Skeletal muscle tissue (tissue), 4 donors: Measurements from ENCODE around the gene C10orf143. TPM values are rescaled to one million over a fixed set of nuclear protein-coding genes. Genes with fewer than 3 reads are reported as not detected.

ENCODE experiments used
- H3K27ac ChIP-seq: one replicate; pipeline ENCODE4 v1.7.0; 2013; ENCODE audit warnings: mild to moderate bottlenecking, low read depth, low read length, inconsistent platforms
- H3K27me3 ChIP-seq, 3 donors: one replicate each; pipeline ENCODE4 v1.7.0; 2013; ENCODE audit warnings: low read length in 3 of 3; ENCODE audit not compliant: control insufficient read depth in 3 of 3, insufficient read depth in 3 of 3
- H3K36me3 ChIP-seq, 3 donors: one replicate each; pipeline ENCODE4 v1.7.0; 2013; ENCODE audit warnings: low read length in 3 of 3; ENCODE audit not compliant: control insufficient read depth in 3 of 3, insufficient read depth in 3 of 3
- H3K4me1 ChIP-seq, 3 donors: one replicate each; pipeline ENCODE4 v1.7.0; 2013; ENCODE audit warnings: low read length in 3 of 3, mild to moderate bottlenecking in 3 of 3; ENCODE audit not compliant: control insufficient read depth in 3 of 3, insufficient read depth in 3 of 3
- H3K4me3 ChIP-seq, 3 donors: one replicate each; pipeline ENCODE4 v1.7.0; 2013; ENCODE audit warnings: low read length in 3 of 3
- H3K9ac ChIP-seq, 3 donors: one replicate each; pipeline ENCODE4 v1.7.0; 2013; ENCODE audit warnings: low read length in 3 of 3, mild to moderate bottlenecking in 3 of 3, moderate library complexity in 2 of 3, low read depth in 1 of 3
- H3K9me3 ChIP-seq, 3 donors: one replicate each; pipeline ENCODE4 v1.7.0; 2013; ENCODE audit warnings: low read length in 3 of 3; ENCODE audit not compliant: control insufficient read depth in 3 of 3
- total RNA-seq: library from RNA; depleted of rRNA; stranded (reverse); fragments of >200 nt; gene quantifications from one replicate; pipeline ENCODE4 v1.2.3, GENCODE V29; 2014
- donor health status: Osteomylitis.

Gene C10orf143
- total RNA-seq, 1 donor from 2014 or later: not detected

DNA sequence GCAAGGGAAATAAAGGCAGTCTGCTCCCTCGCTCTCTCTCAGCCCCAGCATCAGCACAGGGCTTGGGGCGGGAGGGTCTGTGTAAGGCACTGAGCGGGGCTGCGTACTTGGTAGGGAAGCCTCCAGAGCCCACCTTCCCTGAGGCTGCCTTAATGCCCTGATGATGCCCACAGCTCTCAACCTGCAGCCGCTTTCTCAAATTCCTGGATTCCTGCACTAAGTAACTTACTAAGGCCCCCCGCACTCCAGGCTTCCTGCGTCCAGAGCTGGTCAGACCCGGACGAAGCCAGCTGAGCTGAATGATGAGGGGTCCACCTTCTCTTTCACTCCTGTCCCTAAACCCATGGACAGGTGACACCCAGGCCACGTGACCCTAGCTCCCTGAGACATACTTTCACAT is 63.3 kb downstream of the C10orf143 start:
- Histone ChIP-seq H3K9me3 (no peaks in the 10 kb centered on the region), H3K27ac (no peak overlapping the region), H3K9ac (no peak overlapping the region), H3K36me3 (no peaks in the 10 kb centered on the region), H3K4me3 (no peak overlapping the region), H3K27me3 (peaks cover 0 to 27% (median 10%) of the 10 kb centered on the region in 3 donors), H3K4me1 (no peaks in the 10 kb centered on the region)

DNA sequence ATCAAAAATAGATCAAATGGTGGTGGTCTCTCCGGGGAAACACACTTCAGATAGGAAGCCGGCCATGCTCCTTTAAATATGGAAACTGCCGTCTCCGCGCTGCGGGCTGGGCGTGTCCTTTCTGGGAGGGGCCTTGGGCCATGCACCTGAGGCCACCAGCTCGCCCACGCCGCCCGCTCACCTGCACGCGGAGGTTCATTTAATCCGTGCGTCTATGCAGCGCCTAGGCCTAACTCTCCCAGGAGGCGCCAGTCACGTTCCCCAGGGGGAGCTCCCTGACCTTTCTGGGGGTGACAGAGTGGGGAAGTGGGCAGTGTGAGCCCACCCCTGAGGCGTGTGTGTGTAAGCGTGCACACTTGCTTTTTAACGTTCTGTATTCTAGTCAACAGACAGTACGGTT is 64.0 kb downstream of the C10orf143 start:
- H3K4me3 ChIP-seq: no peak overlapping the region
- no peaks in the 10 kb centered on the region for H3K4me1 ChIP-seq
- H3K27ac ChIP-seq: no peak overlapping the region
- H3K27me3 ChIP-seq: peaks cover 0 to 29% (median 10%) of the 10 kb centered on the region in 3 donors
- H3K9ac ChIP-seq: no peak overlapping the region
- H3K9me3 ChIP-seq: no peaks in the 10 kb centered on the region
- no peaks in the 10 kb centered on the region for H3K36me3 ChIP-seq

DNA sequence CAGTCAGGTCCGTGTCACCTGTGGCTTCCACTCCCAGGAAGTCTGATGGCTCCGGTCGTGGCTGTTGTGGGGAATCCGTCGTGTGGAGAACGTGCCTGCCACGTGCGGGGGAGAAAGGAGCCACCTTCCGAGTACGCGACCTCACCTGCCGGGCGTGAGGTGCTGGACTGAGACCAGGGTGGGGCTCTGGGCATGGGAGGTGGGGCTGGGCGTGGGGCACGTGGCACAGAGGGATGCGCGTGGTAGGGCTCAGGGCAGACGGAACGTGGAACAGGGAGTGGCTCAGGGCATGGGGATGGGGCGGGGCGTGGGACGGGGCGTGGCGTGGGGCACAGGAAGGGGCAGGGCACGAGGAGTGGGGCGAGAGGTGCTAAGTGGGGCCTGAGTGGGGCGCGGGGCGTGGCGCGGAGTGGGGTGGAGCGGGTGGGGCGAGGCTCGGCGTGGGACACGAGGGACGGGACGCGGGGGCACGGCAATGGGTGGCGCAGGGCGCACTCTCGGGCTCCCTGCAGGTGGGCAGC is 64.8 kb downstream of the C10orf143 start:
- Histone ChIP-seq H3K4me1 (no peaks in the 10 kb centered on the region), H3K27me3 (peaks cover 0 to 29% (median 10%) of the 10 kb centered on the region in 3 donors), H3K9me3 (no peaks in the 10 kb centered on the region), H3K9ac (no peak overlapping the region), H3K4me3 (no peak overlapping the region), H3K36me3 (no peaks in the 10 kb centered on the region), H3K27ac (no peak overlapping the region)

DNA sequence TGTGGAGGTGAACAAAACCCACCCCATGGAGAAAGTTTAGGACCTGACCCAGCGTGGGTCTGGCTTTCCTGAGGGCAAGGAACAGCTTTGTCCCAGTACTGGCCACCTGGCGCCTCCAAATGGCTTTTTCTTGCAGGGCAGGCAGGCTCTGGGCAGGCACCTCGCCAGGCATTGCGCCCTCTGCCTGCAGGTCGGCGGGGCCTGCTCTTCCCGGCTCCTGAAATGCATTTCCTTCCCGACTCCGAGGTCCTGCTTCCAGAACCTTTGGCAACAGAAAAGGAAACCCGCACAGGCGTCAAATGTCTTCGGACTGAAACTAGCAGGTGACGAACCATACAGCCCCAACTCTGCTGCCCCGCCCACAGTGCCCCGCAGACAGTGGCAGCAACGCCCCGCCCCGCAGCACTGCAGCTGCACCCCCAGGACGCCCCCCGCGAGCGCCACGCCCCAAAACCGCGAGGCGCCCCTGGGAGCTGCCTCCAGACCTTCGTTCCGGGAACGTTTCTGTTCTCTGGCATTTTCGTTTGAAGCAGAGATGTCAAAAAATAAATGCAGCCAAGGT is 65.5 kb downstream of the C10orf143 start:
- H3K4me3 ChIP-seq: no peak overlapping the region
- no peaks in the 10 kb centered on the region for H3K36me3 ChIP-seq
- no peak overlapping the region for H3K9ac ChIP-seq
- H3K4me1 ChIP-seq: no peaks in the 10 kb centered on the region
- H3K27me3 ChIP-seq: peaks cover 0 to 29% (median 10%) of the 10 kb centered on the region in 3 donors
- H3K9me3 ChIP-seq: no peaks in the 10 kb centered on the region
- H3K27ac ChIP-seq: no peak overlapping the region

DNA sequence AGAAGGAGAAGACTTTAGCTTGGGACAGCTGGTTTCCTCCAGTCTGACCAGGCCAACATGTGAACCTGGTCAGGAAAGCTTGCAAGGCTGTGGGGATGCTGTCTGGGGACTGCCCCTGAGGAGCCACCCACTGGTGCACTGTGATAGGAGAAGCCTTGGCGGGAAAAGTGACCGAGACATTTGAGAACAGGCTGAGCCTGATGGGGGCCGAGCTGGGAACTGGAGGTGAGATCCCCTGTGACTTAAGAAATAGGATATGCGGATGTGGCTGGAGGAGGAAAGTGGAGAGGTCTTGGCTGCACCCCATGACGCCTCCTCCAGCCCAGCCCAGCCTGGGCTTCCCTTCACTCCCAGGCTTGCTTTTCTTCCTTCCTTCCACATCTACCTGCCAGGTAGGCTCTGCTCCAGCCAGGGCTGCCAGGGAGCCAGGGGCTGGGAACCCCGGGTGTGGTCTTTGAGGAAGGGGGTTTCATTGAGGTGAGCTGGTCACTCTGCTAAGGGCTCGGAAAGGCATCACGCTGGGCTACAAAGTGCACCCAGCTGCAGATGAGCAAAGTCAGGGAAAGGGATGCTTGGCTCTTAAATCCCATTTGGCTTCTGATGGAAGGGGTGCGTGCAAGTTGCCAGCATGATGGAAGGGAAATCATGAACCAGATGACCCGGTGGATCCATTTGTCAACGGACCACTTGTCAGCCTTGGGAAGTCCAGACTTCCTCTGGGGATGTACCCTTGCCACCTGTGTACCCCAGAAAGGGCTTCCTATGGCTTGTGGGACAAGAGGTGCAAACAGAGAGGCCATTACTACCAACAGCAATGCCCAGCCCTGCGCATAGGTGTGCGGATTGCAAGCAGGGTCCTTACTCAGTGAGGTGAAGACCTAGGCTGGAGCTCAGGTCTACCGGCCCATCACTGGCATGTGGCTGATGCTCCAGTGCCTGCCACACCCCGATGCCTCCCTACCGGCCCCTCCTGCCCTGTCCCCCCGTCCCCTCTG is 66.3 kb downstream of the C10orf143 start:
- peaks cover 0 to 29% (median 10%) of the 10 kb centered on the region in 3 donors for H3K27me3 ChIP-seq
- H3K4me1 ChIP-seq: no peaks in the 10 kb centered on the region
- H3K4me3 ChIP-seq: no peak overlapping the region
- no peak overlapping the region for H3K9ac ChIP-seq
- H3K27ac ChIP-seq: no peak overlapping the region
- no peaks in the 10 kb centered on the region for H3K36me3 ChIP-seq
- H3K9me3 ChIP-seq: no peaks in the 10 kb centered on the region

DNA sequence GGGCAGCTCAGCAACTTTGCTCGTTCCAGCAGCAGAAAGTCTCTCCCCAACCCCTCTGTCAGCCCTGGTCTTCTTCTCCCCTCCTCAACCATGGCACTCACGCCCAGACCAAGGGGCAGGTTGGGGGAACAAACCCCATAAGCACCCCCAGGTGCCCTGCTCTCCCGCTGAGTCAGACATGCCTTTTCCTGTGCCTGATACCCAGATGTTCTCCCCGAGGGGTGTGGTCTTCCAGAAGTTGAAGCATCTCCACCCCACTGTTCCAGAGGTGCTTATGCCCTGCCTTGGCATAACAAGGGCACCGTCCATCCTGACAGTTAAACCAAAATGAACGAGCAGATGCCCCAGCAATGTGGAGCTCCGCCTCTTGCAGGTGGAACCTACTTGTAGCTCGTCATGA is 67.1 kb downstream of the C10orf143 start:
- peaks cover 0 to 29% (median 10%) of the 10 kb centered on the region in 3 donors for H3K27me3 ChIP-seq
- no peaks in the 10 kb centered on the region for H3K9me3 ChIP-seq
- H3K9ac ChIP-seq: no peak overlapping the region
- H3K4me3 ChIP-seq: no peak overlapping the region
- no peaks in the 10 kb centered on the region for H3K36me3 ChIP-seq
- no peak overlapping the region for H3K27ac ChIP-seq
- H3K4me1 ChIP-seq: no peaks in the 10 kb centered on the region

DNA sequence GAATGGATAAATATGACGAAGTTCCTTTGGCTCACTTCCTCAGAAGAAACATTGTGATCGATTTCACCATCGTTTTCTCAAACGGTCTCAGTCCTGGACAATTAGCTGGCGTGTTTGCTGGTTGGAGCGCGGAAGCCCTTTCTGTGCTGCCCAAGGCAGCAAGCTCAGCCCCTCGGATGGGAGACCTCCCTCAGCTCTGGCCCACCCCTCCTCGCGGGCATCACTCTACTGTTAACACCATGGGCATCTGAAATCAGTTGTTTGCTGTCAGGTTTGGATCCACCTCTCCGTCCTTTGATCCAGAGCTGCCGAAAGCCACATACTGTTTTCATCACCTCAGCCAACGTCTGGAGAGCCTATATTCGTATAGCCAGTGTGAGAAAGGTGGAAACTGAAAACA is 68.2 kb downstream of the C10orf143 start:
- H3K9ac ChIP-seq: no peak overlapping the region
- H3K27me3 ChIP-seq: peaks cover 0 to 29% (median 10%) of the 10 kb centered on the region in 3 donors
- H3K27ac ChIP-seq: no peak overlapping the region
- no peaks in the 10 kb centered on the region for H3K4me1 ChIP-seq
- H3K36me3 ChIP-seq: no peaks in the 10 kb centered on the region
- H3K9me3 ChIP-seq: no peaks in the 10 kb centered on the region
- H3K4me3 ChIP-seq: no peak overlapping the region

DNA sequence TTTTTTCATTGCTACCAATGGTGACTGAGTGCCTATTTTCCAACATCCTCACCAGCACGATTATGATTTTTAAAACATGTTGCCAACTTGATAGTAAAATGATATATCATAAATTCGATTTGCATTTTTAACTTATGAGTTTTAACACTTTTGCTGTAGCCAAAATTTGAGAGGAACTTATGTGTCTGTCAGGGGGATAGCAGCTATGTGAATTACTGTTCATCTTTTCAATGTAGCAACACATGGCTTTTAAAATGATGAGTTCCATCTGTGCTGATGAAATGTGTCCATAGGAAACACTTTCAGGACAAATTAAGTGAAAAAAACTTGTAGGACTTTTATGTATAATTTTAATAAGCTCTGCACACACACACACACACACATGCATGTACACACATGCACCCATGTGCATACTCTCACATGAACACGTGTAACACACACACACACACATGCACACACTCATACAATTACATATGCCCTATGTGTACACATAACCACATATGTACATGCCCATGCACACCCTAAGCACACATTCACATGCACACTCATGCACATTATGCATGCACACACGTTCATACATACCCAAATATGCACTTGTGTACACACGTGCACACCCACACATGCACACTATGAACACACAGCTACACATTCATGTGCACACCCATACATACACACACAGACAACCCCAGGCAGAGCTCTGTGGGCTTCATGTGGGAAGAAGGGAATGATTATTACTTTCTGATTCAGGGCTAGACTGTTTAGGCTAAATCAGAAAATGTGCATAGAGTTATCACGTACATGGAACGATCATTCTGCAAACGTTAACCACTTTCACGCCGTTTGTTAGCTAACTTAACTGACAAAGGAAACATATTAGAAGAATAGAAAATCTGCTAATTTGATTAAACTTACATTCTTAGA is 68.9 kb downstream of the C10orf143 start:
- Histone ChIP-seq H3K9me3 (no peaks in the 10 kb centered on the region), H3K9ac (no peak overlapping the region), H3K36me3 (no peaks in the 10 kb centered on the region), H3K27ac (no peak overlapping the region), H3K27me3 (peaks cover 0 to 29% (median 7%) of the 10 kb centered on the region in 3 donors), H3K4me3 (no peak overlapping the region), H3K4me1 (no peaks in the 10 kb centered on the region)

DNA sequence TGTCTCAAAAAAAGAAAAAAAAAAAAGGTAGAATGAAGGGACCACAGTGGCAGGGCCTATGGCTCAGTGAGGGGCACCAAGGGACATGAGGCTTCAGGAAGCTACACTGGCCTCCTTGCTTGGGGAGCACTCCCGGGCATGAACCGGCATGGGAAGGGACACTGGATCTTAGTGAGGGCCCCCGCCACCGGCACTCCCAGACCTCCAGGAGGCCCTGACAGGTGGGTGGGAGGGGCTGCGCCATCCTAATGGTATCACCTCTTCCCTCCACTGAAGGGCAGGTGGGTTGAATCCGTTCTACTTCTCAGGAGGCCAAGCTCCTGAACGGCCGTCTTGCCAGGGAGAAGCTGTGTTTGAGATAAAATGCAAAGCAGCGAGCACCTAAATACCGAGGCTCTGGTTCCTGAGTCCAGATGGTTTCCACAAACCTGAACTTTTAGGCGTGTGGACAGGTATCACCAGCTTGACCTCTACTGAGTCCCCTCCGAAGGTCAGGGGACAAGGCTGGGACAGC is 69.8 kb downstream of the C10orf143 start:
- H3K27me3 ChIP-seq: peaks cover 0 to 29% (median 7%) of the 10 kb centered on the region in 3 donors
- no peaks in the 10 kb centered on the region for H3K36me3 ChIP-seq
- no peak overlapping the region for H3K4me3 ChIP-seq
- no peaks in the 10 kb centered on the region for H3K4me1 ChIP-seq
- H3K9me3 ChIP-seq: no peaks in the 10 kb centered on the region
- H3K27ac ChIP-seq: no peak overlapping the region
- no peak overlapping the region for H3K9ac ChIP-seq
